GM18907 (cell line): ENCODE measurements around the gene COMMD8.
"Not testable (repeated sequence)": the region's sequence is repeated elsewhere in the genome, so short reads cannot be mapped to it uniquely, and the experiment has no call there.

ENCODE experiments used
- ATAC-seq: cut with Tn5 transposase; IDR thresholded peaks from one replicate; pipeline ENCODE4 v1.9.1; 2021; ENCODE audit warnings: mild to moderate bottlenecking, moderate library complexity; ENCODE audit not compliant: unreplicated experiment

COMMD8 gene

DNA sequence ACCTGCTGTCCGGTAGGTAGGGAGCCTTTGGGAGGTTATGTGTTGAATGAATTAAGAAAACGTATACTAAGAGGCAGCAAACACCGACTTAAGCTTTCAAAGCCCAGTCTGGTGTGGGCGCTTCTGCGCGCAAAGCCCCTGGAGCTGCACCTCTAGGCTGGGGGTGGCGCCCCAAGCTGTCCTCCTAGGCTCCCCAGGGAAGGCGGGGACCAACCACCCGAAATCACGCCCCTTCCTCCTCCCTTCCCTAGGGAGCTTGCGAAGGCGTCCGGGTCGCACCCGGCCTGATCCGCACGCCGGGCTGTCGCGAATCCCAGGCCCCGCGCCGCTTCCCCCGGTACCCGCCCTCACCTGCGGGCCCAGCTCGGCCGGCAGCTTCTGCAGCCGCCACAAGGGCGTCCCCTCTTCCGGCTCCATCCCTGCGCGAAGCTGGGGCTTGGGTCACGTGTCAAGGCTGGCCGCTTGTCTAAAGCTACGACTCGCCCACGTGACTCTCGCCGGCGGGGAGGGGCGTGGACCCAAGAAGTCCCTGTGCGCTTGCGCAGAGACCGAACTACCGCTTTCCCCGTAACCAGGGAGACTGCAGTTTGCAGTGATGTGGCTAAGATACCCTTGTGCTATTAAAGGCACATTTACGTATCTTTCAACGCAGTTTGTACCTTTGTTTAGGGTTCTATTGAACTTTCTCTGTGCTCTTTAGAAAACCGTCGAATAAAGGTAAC lies at the start of gene COMMD8:
COMMD8 (minus strand) TSS at position 468 of the 722 bp plus-strand sequence; CDS start at position 417, 51 bp downstream.
- peak; percentile 92 for ATAC-seq

GRCh38 chr4:47510506-47511143 lies 47.1 kb upstream of the COMMD8 start:
- ATAC-seq: peak; percentile 97

GRCh38 chr4:47505666-47506065 lies 42.2 kb upstream of the COMMD8 start:
- ATAC-seq: no peak

DNA sequence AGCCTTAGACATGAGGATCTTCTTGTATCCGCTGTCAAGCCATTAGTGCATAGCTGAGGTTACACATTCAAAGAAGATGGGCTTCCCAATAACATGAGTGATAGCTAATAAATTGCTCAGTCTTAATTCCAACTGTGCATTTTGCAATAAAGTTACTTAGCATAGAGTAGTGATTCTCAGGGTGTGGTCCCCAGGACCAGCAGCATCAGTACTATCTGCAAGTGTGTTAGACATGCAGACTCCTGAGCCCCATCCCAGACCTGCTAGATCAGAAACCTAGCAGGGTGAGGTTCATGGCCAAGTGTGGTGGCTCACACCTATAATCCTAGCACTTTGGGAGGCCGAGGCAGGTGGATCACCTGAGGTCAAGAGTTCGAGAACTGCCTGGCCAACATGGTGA lies 41.6 kb upstream of the COMMD8 start:
- no peak for ATAC-seq

GRCh38 chr4:47500776-47501175 lies 37.3 kb upstream of the COMMD8 start:
- no peak for ATAC-seq

DNA sequence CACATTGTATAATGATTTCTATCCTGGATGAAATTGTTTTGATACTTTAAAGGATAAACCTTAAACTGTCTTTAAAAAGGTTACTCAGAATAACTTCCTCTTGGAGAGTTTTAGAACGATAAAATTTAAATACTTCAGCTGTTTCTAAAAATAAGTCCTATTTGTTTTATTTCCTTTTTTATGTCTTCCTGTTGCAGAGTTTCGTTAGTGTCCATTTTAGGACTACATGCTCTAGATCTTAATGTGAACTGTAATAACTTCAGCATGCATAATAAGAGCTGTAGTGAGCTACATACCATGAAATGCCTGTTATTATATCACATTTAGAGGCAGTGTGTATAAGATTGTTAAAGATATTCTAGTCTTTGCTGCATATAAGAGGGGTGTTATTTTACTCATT lies 36.2 kb upstream of the COMMD8 start:
- no peak for ATAC-seq

DNA sequence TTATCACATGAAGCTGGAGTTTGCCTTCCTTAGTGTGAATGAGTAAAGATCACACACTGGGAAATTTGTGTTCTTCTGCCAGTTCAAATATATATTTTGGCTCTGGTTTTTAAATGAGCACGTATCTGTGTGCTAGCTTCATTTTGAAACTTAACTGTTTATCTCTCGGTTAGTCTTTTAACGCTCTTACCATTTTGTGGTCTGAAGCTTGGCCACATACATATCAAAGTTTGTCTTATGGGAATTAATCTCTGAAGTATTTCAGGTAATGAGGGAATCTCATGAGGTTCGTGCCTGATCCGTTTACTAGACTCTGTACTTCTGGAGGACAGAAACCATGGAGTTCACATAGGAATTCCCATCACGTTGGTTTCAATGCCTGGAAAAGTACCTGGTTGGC lies 35.4 kb upstream of the COMMD8 start:
- peak; percentile 53 for ATAC-seq

DNA sequence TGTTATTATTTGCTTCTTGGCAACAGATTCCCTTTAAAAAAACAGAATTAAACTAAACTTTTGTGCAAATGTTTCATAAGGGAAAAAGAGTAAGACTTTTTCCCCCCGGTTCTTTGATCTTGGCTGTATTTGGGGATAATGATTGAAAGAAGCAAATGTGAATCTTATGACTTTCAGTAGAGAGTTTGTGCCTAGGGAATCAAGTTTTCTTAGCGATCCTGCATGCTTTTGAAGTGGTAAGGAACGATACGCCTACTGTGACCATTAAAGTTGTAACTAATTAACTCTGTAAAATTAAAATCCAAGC lies 30.6 kb upstream of the COMMD8 start:
- ATAC-seq: peak; percentile 35

DNA sequence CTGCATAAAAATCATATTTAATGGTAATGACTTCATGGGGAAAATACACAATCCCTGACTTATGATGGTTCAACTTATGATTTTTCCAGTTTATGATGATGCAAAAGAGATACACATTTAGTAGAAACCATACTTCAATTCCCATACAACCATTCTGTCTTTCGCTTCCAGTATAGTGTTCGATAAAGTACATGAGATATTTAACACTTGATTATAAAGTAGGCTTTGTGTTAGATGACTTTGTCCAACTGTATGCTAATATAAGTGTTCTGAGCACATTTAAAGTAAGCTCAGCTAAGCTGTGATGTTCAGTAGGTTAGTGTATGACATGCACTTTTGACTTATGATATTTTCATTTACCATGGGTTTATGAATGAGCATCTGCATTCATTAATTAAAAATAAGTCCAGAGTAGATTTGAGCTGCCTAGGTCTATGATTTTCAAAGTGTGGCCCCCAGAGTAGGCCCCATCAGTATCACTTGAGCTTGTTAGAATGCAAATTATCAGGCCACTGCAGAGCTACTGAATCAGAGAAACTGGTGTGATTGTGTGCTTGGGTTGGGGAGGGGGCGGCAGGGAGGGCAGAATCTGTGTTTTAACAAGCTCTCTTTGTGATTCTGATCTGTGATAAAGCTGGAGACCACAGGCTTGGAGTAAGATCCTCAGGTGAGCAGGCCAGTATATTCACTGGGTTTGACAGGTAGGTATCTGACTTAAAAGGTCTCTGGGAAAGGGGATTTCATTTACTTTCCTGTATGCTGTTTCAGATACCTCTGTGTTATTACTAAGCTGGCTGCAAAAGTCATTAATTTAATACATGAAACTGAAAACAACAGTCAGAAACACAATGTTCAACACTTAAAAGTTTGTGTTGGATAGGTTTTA lies 30.0 kb upstream of the COMMD8 start:
- ATAC-seq: peak; percentile 74

- ATAC-seq: peak; percentile 71
Measured at GRCh38 chr4:47490550-47490949, 27.0 kb upstream of the COMMD8 start.

- no peak for ATAC-seq
Measured at GRCh38 chr4:47488706-47489105, 25.2 kb upstream of the COMMD8 start.

DNA sequence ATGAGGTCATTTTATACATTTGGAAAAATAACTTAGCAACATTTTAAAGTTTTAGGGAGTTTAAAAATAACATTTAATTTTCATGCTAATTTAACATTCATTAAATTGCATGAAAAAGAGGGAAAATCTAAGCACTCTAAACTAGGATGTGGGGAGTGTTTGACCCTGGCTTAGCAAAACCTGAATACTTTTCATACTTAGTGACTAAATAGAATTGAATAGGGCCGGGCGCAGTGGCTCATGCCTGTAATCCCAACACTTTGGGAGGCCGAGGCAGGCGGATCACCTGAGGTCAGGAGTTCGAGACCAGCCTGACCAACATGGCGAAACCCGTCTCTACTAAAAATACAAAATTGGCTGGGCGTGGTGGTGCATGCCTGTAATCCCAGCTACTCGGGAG lies 23.2 kb upstream of the COMMD8 start:
- ATAC-seq: not testable (repeated sequence)

DNA sequence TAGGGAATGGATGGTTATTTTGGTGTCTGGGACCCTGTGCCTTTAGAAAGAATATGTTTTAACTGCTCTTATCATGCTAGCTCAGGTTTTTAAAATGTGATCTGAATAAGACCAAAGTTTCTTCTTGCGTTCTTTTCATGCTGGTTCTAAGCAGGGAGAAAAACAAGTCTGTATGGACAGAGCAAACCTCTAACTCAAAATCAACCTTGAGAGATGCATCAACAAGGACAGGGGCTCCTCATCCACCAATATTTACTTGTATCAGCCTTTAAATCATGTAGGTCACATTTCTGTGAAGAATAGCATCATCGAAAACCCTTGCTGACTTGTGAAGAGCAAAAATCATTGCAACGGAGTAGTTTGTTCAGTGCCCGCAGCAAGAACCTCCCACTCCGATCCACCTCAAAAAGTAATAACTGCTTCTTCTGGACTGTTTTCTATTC lies 22.8 kb upstream of the COMMD8 start:
- no peak for ATAC-seq

DNA sequence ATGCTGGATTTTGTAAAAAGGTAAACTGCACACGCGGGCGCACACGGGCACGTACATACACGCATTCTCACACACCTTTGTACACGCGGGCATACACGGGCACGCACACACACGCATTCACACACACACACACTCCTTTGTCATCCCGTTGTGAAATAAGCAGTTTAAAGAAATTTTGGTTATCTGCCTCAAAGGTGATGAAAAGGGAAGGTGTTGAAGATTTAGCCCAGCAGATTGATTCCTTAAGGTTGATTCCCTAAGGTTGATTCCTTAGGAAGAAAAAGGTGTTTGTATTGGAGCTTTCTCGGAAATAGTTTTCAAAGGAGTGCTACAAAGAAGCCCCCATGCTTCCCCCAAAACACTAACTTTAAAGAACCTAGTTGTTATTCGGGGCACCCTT lies 22.3 kb upstream of the COMMD8 start:
- ATAC-seq: no peak

DNA sequence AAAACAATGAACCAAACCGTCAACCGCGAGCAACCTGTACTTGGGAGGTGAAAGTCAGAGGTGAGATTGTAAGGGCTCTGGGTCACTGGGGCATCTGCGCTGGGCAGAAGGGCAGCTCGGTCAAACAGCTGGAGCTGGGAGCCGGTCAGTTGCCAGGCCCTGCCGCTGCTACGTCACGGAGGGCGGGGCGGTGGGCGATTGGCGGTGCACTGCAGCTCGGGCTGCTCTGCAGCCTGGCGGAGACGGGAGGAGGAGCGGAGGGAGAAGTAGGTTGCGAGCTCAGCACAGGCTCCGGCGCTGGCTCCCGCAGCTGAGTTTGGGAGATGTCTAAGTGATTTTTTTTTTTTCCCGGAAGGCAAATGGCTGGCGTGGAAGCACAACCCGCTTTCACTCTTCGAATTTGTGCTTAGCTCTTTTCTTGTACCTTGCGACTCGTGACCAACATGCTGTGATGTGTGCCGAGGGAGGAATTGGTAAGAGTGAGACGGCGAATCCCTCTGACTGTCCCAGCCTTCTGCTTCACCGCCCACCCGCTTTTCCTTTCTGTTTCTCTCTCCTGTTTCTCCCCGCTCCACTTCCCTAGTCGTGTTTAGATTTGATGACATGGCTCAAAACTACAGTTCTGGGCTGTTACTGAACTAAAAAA lies 21.7 kb upstream of the COMMD8 start, which contains the start of gene ATP10D:
ATP10D (plus strand) TSS at position 229 of the 646 bp plus-strand sequence. CDS start 27,266 bp downstream, outside the sequence.
- peak; percentile 98 for ATAC-seq

DNA sequence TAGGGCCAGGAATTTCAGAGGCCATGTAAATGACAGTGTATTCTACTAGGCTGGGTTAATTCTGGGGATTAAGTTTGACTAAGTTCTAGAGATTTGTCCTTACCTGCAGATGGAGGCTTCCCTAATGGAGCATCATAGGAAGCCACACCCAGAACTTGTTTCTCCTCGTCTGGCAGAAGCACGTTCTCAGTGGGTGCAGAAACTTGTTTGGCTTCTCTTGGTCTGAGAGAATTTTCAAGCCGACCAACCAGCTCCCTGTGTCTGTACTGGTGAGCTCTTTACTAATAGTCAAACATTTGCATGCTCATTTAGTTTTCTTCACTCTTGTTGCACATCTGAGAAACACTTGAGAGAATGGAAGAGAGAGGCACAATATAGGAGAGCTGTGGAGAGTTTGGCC lies 20.7 kb upstream of the COMMD8 start:
- no peak for ATAC-seq

DNA sequence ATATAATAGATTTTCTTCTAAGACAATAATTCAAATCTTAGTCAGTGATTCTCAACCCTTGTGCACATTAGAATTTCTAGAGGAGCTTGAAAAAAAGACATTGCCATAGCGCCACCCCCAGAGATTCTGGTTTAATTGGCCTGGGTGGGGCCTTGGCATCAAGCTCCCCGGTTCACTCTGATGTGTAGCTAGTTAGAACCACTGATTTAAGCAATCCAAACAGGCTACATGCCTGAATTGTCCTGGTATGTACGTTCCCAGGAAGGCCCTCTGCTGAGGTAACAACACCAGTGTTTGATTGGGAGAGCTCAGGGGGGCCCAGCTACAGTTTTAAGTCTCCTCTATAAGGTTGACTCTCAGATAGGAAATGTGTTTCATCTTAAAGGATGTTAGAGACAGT lies 20.2 kb upstream of the COMMD8 start:
- no peak for ATAC-seq

DNA sequence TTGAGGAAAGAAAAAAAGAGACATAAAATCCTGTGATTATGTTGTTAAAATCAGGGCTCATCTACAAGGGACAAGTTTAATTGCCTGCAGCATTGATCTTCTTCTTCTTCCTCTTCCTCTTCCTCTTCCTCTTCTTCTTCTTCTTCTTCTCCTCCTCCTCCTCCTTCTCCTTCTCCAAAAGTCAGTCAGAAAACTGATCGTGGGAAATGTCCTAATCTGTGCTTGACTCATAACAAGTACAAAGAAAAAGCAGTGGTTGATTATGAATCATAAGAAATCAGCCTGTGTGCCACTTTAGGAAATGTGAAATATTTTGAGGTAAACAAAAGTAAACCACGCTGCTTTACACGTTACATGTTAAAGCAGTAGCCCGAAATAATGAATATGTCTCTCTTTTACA lies 18.8 kb upstream of the COMMD8 start:
- no peak for ATAC-seq

- no peak for ATAC-seq
Measured at GRCh38 chr4:47478804-47479203, 15.3 kb upstream of the COMMD8 start.

DNA sequence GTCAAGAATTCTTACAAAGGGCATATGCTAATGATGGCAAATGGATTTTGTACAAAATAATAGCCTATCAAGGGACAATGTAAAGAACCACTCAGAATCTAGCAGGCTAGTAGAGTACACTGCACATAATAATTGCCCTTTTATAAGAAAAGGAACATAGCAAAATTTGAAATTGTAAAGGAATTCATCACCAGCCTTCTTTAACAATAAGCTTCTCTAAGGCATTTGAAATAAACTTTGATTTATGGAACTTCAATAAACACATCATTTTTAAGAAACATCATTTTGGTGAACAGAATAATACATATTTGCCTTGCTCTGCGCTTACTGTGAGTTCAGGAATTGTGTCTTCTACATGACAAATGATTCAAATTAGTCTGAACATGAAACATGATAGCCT lies 11.9 kb upstream of the COMMD8 start:
- ATAC-seq: no peak

DNA sequence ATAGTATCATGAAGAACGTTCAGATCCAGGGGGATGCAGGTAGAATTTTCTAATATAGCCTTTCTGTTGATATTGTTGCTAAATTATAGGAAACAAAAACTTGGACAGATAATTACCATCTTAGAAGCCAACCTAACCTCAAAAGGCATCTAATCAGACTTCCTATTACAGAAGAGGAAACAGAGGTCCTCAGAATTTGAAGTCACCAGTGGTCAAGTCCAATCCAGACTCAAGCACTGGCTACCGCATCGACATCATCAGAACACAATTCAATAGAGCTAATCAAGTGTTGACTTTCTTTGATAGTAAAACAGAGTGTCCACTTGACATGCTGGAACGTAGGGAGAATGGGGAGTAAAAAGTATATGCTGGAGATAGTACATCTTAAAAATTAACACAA lies 11.3 kb upstream of the COMMD8 start:
- ATAC-seq: no peak
